Right ventricle myocardium inferior (tissue), 1 donor: ENCODE measurements around the gene GTPBP1. TPM values are rescaled to one million over a fixed set of nuclear protein-coding genes. Genes with fewer than 3 reads are reported as not detected.
A peak's percentile ranks its signal among the peaks of the same experiment; 100 is the strongest.

Source experiments
- ATAC-seq: fragments of 200-7000 bp; cut with Tn5 transposase; one replicate; pipeline ENCODE4 v1.9.1; 2020; ENCODE audit warnings: mild to moderate bottlenecking, moderate library complexity
- DNase-seq: peaks from one replicate; pipeline ENCODE4 v3.0.0; 2021; ENCODE audit errors: missing footprints
- intact Hi-C: fragments of 100-400 bp; cut with DNase I; formaldehyde crosslinking; loops from one replicate; pipeline ENCODE4 v1.11.0; 2022
- total RNA-seq: library from RNA; stranded (reverse); fragmentation: NEBNext Ultra II Directional; extraction: Animal tissue kit (Norgen Biotek cat#: 25700); gene quantifications from one replicate; pipeline ENCODE4 v1.2.1, GENCODE V29; 2021
- donor health status: DM: no; HTN: yes; CAD: no; lungs with severe emphysema.

The GTPBP1 gene
- total RNA-seq, 1 donor from 2014 or later, result 26.8 TPM

DNA sequence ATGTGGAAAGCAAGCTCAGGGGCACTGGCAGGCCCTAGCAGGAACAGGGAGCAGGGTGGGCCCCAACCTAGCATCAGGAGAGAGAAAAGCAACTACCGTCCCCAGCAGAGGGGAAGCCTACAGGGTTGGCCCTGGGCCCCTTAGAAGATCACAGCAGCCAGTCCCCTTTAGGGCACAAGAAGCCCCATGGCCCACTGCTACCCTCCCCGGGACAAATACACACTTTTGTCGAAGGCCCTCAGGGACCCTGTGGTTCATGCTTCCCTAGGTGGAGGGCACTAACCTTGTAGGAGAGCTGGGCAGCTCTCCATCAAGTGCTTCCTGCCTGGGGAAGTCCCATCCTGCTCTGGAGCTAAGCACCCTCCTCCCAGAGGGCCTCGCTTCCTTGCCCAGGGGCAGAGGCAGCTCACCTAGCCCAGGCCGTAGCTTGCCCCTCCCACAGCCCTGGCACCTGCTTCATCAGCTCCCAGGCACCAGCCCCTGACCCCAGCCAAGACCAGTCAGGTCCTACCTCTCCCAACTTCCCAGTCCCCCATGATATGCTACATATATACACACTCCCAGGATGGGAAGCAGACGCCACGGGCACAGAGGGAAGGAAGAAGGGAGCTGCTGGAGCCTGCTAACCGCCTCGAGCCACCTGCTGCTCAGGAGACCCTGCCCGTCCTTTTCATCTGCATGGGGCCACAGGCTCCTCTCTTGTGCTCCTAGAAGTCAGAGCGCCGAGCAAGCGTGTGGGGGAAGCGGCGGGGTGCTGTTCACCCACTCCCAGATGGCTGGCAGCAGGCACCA is 29.9 kb downstream of the GTPBP1 start:
- no peak for ATAC-seq
- intact Hi-C loops, result no loop called here
- DNase-seq, result no peak

- DNase-seq (no peak), ATAC-seq (no peak)
- intact Hi-C loops, result no loop called here
Measured at GRCh38 chr22:38736257-38736570, 30.5 kb downstream of the GTPBP1 start.

- no peak for ATAC-seq
- peak; percentile 8 for DNase-seq
- intact Hi-C loops, result no loop called here
Measured at GRCh38 chr22:38737302-38738060, 31.7 kb downstream of the GTPBP1 start.

- peak; percentile 48 for DNase-seq
- ATAC-seq, result no peak
- intact Hi-C loops, result no loop called here
Measured at GRCh38 chr22:38738475-38739070, 32.8 kb downstream of the GTPBP1 start.

- ATAC-seq (peak; percentile 62), DNase-seq (peak; percentile 79)
- intact Hi-C loops, result no loop called here
Measured at GRCh38 chr22:38739300-38740055, 33.7 kb downstream of the GTPBP1 start.

GRCh38 chr22:38740116-38740723 is 34.5 kb downstream of the GTPBP1 start:
- peak; percentile 45 for DNase-seq
- no peak for ATAC-seq
- intact Hi-C loops, result no loop called here

- intact Hi-C loops, result no loop called here
- DNase-seq, result peak; percentile 55
Measured at GRCh38 chr22:38740754-38741153, 35.0 kb downstream of the GTPBP1 start.

GRCh38 chr22:38741166-38741565 is 35.4 kb downstream of the GTPBP1 start:
- no peak for ATAC-seq
- intact Hi-C loops, result no loop called here
- DNase-seq, result peak; percentile 45

More at GRCh38 chr22:38740754-38741153, 35.0 kb downstream of the GTPBP1 start:
- no peak for ATAC-seq

GRCh38 chr22:38741576-38741975 is 35.8 kb downstream of the GTPBP1 start:
- DNase-seq (peak; percentile 5), ATAC-seq (no peak)
- intact Hi-C loops, result no loop called here

DNA sequence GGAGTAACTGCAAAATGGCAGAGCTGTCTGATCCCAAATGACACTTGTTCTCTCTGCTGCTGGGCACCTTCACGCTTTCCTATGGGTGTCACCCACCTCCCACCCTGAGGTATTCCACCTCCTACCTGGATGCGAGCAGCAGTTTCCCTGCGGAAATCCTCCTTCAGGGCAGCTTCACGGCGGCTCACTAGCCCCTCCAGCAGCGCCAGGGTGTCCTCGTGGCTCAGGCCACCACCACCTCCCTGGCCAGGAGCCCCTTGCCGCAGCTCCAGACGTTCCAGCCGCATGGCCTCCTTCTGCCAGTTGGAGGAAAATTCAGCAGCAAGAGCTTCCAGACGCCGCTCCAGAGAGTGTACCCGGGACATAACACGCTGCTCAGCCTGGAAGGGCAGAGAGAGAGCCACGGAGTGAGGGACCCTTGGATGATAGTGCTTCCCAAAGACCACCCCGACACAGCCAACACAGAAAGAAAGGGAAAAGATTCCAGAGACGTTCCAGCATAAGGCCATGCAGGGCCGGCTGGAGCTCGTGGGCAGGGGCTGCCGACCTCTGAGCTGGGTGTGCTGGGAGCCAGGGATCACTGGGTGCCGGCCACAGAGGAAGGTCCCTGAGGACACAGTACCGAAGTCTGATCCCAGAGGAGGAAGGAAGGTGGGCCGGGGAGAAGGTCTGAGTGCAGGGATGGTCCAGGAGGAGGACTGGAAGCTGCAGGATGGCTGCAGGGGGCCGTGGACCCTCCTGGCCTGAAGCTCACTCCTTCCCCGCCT is 36.6 kb downstream of the GTPBP1 start:
- ATAC-seq, result no peak
- intact Hi-C loops, result no loop called here
- peak; percentile 37 for DNase-seq

GRCh38 chr22:38744981-38745380 is 39.2 kb downstream of the GTPBP1 start:
- DNase-seq (peak; percentile 23), ATAC-seq (no peak)

DNA sequence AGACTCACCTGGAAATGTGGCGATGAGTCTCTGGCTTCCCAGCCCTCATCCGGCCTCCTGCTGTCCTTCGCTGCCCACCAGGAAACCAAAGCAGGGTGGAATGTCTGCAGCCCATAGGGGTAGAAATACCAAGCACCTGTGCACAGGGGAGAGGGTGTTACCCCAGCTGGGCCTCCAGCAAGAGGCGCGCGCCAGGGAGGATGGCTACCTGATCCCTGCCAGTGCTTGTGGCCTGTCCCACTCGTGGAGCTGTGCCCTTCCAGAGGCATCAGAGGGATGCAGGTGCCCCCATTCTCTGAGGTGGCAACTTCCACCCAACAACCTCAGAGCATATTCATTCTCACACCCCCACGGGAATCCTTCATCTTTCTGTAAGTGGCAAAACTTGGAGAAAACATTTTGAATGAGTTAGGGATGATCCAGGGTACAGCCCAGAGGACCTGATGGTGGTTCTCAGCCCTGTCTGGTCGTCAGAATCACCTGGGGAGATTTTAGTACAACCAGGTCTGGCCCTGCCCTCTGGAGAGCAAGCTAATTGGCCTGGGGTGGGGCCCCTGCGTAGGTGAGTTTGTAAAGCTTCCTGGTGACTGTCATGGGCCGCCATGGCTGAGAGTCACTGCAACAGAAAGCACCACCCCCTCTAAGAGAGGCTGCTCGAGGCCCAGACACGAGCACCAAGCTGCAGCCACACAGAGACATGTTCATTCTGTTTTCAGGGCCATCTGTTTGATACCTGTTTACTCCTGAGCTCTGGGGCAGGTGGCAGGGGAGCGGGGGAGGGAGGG is 40.1 kb downstream of the GTPBP1 start:
- ATAC-seq (no peak), DNase-seq (peak; percentile 21)
- intact Hi-C loops, result no loop called here

More at GRCh38 chr22:38744981-38745380, 39.2 kb downstream of the GTPBP1 start:
- intact Hi-C loops, result no loop called here

DNA sequence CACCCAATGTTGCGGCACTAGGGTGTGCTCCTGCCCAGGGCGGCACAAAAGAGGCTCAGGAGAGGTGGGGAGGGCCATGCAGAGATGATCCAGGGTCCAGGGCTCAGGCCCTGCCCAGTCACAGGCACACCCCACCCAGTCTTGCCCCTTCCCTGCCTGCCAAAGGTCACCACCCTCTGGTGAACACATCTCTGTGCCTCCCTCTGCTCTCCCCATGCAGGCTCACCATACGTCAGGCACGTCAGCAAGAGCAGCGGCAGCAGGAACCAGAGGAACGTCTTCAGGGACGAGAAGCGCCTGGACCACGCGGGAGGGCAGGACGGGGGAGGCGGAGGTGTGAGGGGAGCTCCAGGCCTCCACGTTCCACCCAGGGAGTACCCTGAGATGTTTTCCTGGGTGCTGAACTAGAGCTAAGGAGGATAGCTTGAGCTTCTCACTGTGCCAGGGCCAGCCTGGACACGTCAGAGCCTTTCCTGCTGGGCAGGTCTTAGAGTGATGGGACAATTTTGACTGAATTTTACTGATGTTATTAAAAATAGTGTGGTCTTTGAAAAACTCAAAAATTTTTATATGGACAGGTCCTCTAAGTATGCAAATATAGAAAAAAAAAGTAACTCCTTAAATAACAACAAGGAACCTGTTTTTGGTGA is 42.9 kb downstream of the GTPBP1 start:
- intact Hi-C loops, result no loop called here
- ATAC-seq (no peak), DNase-seq (peak; percentile 55)

DNA sequence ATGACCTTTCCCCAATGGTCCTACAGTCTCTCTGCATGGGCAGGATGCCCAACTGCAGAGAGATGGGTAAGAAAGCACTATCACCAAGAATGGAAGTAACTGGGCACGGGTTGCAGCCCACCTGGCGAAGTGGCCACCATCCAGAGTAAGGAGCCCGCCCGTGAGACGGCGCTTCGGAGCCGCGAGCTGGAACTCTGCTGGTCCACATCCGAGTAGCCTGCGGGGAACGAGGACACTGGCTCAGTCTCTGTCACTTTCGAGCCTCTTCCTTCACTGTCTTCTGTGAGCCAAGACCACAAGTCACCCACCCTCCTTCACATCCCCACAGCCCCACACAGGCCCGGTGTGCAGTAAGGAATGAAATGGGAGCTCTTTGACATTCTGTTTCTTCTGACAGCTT is 44.4 kb downstream of the GTPBP1 start:
- no peak for DNase-seq
- no peak for ATAC-seq
- intact Hi-C loops, result no loop called here

DNA sequence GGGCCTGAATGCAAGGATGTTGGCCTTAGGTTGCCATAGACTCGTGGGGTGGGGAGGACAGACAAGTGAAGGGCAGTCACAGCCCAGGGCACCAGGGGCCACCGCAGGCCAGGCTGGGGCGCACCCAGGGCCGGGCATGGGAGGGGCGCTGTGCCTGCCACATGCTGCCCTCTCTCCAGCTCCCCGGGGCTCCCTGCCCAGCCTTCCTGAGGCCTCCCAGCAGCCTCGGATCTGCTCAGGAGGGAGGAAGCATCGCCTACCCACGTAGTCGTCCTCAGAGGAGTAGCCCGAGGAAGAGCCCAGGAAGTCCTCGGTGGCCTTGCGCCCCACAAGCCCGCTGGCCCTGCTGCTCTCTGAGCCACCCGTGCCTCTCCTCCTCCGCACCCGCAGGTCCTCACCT is 44.9 kb downstream of the GTPBP1 start:
- DNase-seq (no peak), ATAC-seq (no peak)
- intact Hi-C loops, result no loop called here

DNA sequence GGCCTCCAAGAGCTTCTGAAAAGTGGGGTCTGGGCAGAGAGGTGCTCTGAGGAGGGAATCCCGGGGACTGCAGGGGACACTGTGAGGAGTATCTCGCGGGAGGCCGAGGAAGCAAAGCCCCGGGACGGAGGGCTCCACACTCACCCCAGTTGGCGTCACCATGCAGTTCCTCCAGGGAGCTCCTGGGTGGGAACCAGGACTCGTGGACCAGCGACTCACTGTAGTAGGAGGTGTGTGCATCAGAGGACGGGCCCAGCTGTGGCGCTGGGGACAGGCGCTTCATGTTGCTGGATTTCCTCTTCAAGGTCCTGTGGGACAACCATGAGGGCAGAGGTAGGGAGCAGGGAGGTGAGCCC is 45.3 kb downstream of the GTPBP1 start:
- DNase-seq (no peak), ATAC-seq (no peak)
- intact Hi-C loops, result no loop called here
